ENCODE measurements around the gene SEC31A. TPM values are rescaled to one million over a fixed set of nuclear protein-coding genes. Genes with fewer than 3 reads are reported as not detected.

Gene SEC31A
- total and polyA plus RNA-seq, 2 donors (not counting 1 experiment from before 2014, with no cell fraction given): 52.7 to 134 TPM

GRCh38 chr4:82913305-82913704 lies 22.4 kb upstream of the SEC31A start:
- ChIA-PET CTCF (no interaction called here), POLR2A (no interaction called here)
- no peaks in the 10 kb centered on the region for H3K4me1 Mint-ChIP-seq

GRCh38 chr4:82909326-82909725 lies 18.4 kb upstream of the SEC31A start:
- Histone ChIP-seq H2AFZ (ENCODE audit: insufficient read depth, low read depth, low read length, poor library complexity, severe bottlenecking) (no peak overlapping the region), H3K79me2 (ENCODE audit: control insufficient read depth, insufficient read depth, low read length) (no peaks in the 10 kb centered on the region), H4K20me1 (ENCODE audit: control insufficient read depth, insufficient read depth, low read length, poor library complexity, severe bottlenecking) (no peaks in the 10 kb centered on the region), H3K4me2 (replicated peaks; ENCODE audit: low read depth, low read length, poor library complexity, severe bottlenecking) (no peak overlapping the region), H3K4me1 (ENCODE audit: control insufficient read depth in 2 of 2, insufficient read depth in 2 of 2, low read length in 2 of 2) (no peaks in the 10 kb centered on the region), H3K27me3 (replicated peaks in 1 of 4; ENCODE audit: control extremely low read depth in 1 of 4, control insufficient read depth in 3 of 4, insufficient read depth in 4 of 4, low read length in 3 of 4) (no peaks in the 10 kb centered on the region), H3K9me3 (ENCODE audit: control extremely low read depth in 1 of 3, control insufficient read depth in 2 of 3, insufficient read depth in 1 of 3, low read length in 2 of 3) (no peaks in the 10 kb centered on the region), H3K27ac (ENCODE audit: low read length in 2 of 2) (no peak overlapping the region), H3K36me3 (replicated peaks in 1 of 2; ENCODE audit: control extremely low read depth in 1 of 2, control insufficient read depth in 1 of 2, extremely low read depth in 1 of 2, insufficient read depth in 2 of 2, low read length in 1 of 2) (no peaks in the 10 kb centered on the region), H3K9ac (ENCODE audit: low read length) (no peak overlapping the region), H3K4me3 (ENCODE audit: control extremely low read depth in 1 of 5, extremely low read depth in 1 of 5, insufficient read depth in 1 of 5, low read depth in 2 of 5, low read length in 4 of 5) (no peak overlapping the region)
- no CpG with 5 or more reads among the region's 1 CpG for WGBS (ENCODE audit: insufficient coverage)
- DNase-seq (no peak), ATAC-seq (ENCODE audit: low read depth) (no peak)
- Mint-ChIP-seq H3K4me3 (no peak overlapping the region), H3K9me3 (ENCODE audit: insufficient read depth) (no peaks in the 10 kb centered on the region), H3K27me3 (no peaks in the 10 kb centered on the region), H3K4me1 (peaks cover 5% of the 10 kb centered on the region), H3K27ac (no peak overlapping the region)
- ChIA-PET POLR2A (interaction anchor here (0.6 kb wide), 1 partner anchor 102 kb away, joined by 3 read pairs; no protein-coding TSS in a partner anchor), CTCF (no interaction called here)
- intact Hi-C loops (cut with micrococcal nuclease): loop anchor here (10.0 kb wide), 1 partner anchor 205 kb away; the partner anchor contains the start of gene PLAC8
- TF ChIP-seq EZH2 (IDR thresholded peaks at IDR 0.05; ENCODE audit: borderline replicate concordance, insufficient read depth, low read depth, low read length, poor library complexity, severe bottlenecking): no peak
- no peak for TF ChIP-seq CTCF (IDR thresholded peaks at IDR 0.05)

More at GRCh38 chr4:82913305-82913704, 22.4 kb upstream of the SEC31A start:
- Histone ChIP-seq H3K79me2 (ENCODE audit: control insufficient read depth, insufficient read depth, low read length) (no peaks in the 10 kb centered on the region), H3K9me3 (ENCODE audit: control extremely low read depth in 1 of 3, control insufficient read depth in 2 of 3, insufficient read depth in 1 of 3, low read length in 2 of 3) (no peaks in the 10 kb centered on the region), H2AFZ (ENCODE audit: insufficient read depth, low read depth, low read length, poor library complexity, severe bottlenecking) (no peak overlapping the region), H3K4me3 (ENCODE audit: control extremely low read depth in 1 of 5, extremely low read depth in 1 of 5, insufficient read depth in 1 of 5, low read depth in 2 of 5, low read length in 4 of 5) (no peak overlapping the region), H3K4me2 (replicated peaks; ENCODE audit: low read depth, low read length, poor library complexity, severe bottlenecking) (no peak overlapping the region), H3K27me3 (replicated peaks in 1 of 4; ENCODE audit: control extremely low read depth in 1 of 4, control insufficient read depth in 3 of 4, insufficient read depth in 4 of 4, low read length in 3 of 4) (no peaks in the 10 kb centered on the region), H3K4me1 (ENCODE audit: control insufficient read depth in 2 of 2, insufficient read depth in 2 of 2, low read length in 2 of 2) (no peaks in the 10 kb centered on the region), H4K20me1 (ENCODE audit: control insufficient read depth, insufficient read depth, low read length, poor library complexity, severe bottlenecking) (no peaks in the 10 kb centered on the region), H3K36me3 (replicated peaks in 1 of 2; ENCODE audit: control extremely low read depth in 1 of 2, control insufficient read depth in 1 of 2, extremely low read depth in 1 of 2, insufficient read depth in 2 of 2, low read length in 1 of 2) (peaks cover 0 to 5% of the 10 kb centered on the region in 2 experiments), H3K9ac (ENCODE audit: low read length) (no peak overlapping the region), H3K27ac (ENCODE audit: low read length in 2 of 2) (no peak overlapping the region)
- TF ChIP-seq EZH2 (IDR thresholded peaks at IDR 0.05; ENCODE audit: borderline replicate concordance, insufficient read depth, low read depth, low read length, poor library complexity, severe bottlenecking) (no peak), CTCF (IDR thresholded peaks at IDR 0.05) (no peak)
- H3K27ac Mint-ChIP-seq: no peak overlapping the region
- WGBS (ENCODE audit: insufficient coverage): no CpG with 5 or more reads among the region's 2 CpGs
- H3K27me3 Mint-ChIP-seq: no peaks in the 10 kb centered on the region
- intact Hi-C loops (cut with micrococcal nuclease): no loop called here
- no peaks in the 10 kb centered on the region for H3K9me3 Mint-ChIP-seq (ENCODE audit: insufficient read depth)
- DNase-seq: no peak
- ATAC-seq (ENCODE audit: low read depth): no peak
- H3K4me3 Mint-ChIP-seq: no peak overlapping the region

Data from B cell (primary cell).